ENCODE results near the gene PLEKHN1.

The PLEKHN1 gene

GRCh38 chr1:1000357-1001056 lies 34.2 kb downstream of the PLEKHN1 start:
- no peak for TF ChIP-seq CTCF (IDR thresholded peaks at IDR 0.05; ENCODE audit: extremely low read depth, missing control alignments)
- peak; percentile 93 for DNase-seq (ENCODE audit: low spot score)

GRCh38 chr1:1001057-1001783 lies 34.9 kb downstream of the PLEKHN1 start:
- DNase-seq (ENCODE audit: low spot score): peak; percentile 63
- TF ChIP-seq CTCF (IDR thresholded peaks at IDR 0.05; ENCODE audit: extremely low read depth, missing control alignments): no peak

DNA sequence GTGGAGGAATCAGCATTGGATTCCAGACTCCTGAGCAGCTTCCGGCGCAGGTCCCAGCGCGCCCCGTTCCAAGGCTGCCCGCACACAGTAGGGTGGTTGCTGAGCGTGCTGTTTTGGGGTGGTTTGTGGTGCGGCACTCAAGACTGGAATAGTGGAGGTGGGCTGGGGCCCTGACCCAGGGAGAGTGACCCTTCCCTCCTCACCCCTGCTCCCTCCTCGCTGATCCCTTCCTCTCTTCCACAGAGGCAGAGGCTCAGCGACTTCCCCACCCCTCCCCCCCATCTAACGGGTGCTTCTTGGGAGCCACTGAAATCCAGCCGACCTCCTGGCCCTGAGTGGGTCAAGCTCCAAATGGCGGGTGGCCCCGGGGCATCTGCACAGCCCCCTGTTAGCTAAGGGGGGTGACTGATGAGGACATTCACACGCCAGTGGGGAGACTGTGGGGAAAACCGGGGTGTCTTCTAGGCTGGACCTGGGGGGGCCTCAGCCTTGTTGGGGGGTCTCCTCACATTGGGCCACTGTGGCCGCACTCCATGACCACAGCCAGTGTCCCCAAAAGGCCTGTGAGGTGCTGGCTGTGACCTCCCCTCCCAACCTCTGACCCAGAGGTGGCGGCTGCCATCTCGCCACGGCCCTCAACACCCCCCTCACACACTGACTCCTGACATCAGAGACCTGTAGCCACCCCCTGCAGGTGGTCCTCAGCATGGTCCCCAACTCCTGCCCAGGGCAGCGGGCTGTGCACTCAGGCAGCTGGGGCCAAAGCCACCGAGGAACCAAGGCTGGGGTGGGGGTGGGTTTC lies 37.5 kb downstream of the PLEKHN1 start:
- peak; percentile 26 for DNase-seq (ENCODE audit: low spot score)
- no peak for TF ChIP-seq CTCF (IDR thresholded peaks at IDR 0.05; ENCODE audit: extremely low read depth, missing control alignments)

- peak; percentile 21 for DNase-seq (ENCODE audit: low spot score)
- TF ChIP-seq CTCF (IDR thresholded peaks at IDR 0.05; ENCODE audit: extremely low read depth, missing control alignments): no peak
Observed at GRCh38 chr1:1004420-1004779, 38.1 kb downstream of the PLEKHN1 start.

- TF ChIP-seq CTCF (IDR thresholded peaks at IDR 0.05; ENCODE audit: extremely low read depth, missing control alignments): no peak
- DNase-seq (ENCODE audit: low spot score): peak; percentile 57
Observed at GRCh38 chr1:1004780-1005697, 38.8 kb downstream of the PLEKHN1 start.

- no peak for DNase-seq (ENCODE audit: low spot score)
- TF ChIP-seq CTCF (IDR thresholded peaks at IDR 0.05; ENCODE audit: extremely low read depth, missing control alignments): no peak
Observed at GRCh38 chr1:1005774-1006304, 39.6 kb downstream of the PLEKHN1 start.
